ENCODE measurements around the gene SLC22A3. TPM values are rescaled to one million over a fixed set of nuclear protein-coding genes. Genes with fewer than 3 reads are reported as not detected.

SLC22A3 gene
- total and polyA plus RNA-seq, 4 donors: 9.5 to 65.0 (median 33.3) TPM

GRCh38 chr6:160437775-160438174 lies 89.6 kb downstream of the SLC22A3 start:
- DNase-seq: no peak
- ATAC-seq (ENCODE audit: insufficient read depth, low FRiP score): no peak
- no peak overlapping the region for H3K9ac ChIP-seq (ENCODE audit: insufficient read depth in 1 of 2, low read length in 2 of 2)
- H3K27ac ChIP-seq (ENCODE audit: low read depth in 1 of 2, low read length in 1 of 2): no peak overlapping the region
- WGBS, 2 donors: 83 to 91% methylated on average over 4 of the region's 4 CpGs
- no peak for TF ChIP-seq CTCF (IDR thresholded peaks at IDR 0.05; ENCODE audit: control extremely low read depth, extremely low read depth)
- peaks cover 0 to 2% (median 0%) of the 10 kb centered on the region in 4 donors for H3K36me3 ChIP-seq (ENCODE audit: control insufficient read depth in 4 of 4, insufficient read depth in 4 of 4, low read length in 4 of 4)
- H3K4me1 ChIP-seq (ENCODE audit: control insufficient read depth in 5 of 5, insufficient read depth in 5 of 5, low read length in 5 of 5): no peaks in the 10 kb centered on the region
- no peak overlapping the region for H3K4me3 ChIP-seq
- no peaks in the 10 kb centered on the region for H3K9me3 ChIP-seq (ENCODE audit: control insufficient read depth in 4 of 4, insufficient read depth in 3 of 4, low read length in 3 of 4)
- H3K27me3 ChIP-seq (ENCODE audit: control insufficient read depth in 3 of 3, insufficient read depth in 3 of 3, low read length in 2 of 3): peaks cover 0 to 7% (median 3%) of the 10 kb centered on the region in 3 donors

GRCh38 chr6:160438481-160438880 lies 90.3 kb downstream of the SLC22A3 start:
- 74 to 76% methylated on average over 4 of the region's 4 CpGs for WGBS, 2 donors
- Histone ChIP-seq H3K27me3 (ENCODE audit: control insufficient read depth in 3 of 3, insufficient read depth in 3 of 3, low read length in 2 of 3) (peaks cover 0 to 7% (median 3%) of the 10 kb centered on the region in 3 donors), H3K27ac (ENCODE audit: low read depth in 1 of 2, low read length in 1 of 2) (no peak overlapping the region), H3K36me3 (ENCODE audit: control insufficient read depth in 4 of 4, insufficient read depth in 4 of 4, low read length in 4 of 4) (peaks cover 0 to 2% (median 0%) of the 10 kb centered on the region in 4 donors), H3K4me3 (no peak overlapping the region), H3K9ac (ENCODE audit: insufficient read depth in 1 of 2, low read length in 2 of 2) (no peak overlapping the region), H3K9me3 (ENCODE audit: control insufficient read depth in 4 of 4, insufficient read depth in 3 of 4, low read length in 3 of 4) (no peaks in the 10 kb centered on the region), H3K4me1 (ENCODE audit: control insufficient read depth in 5 of 5, insufficient read depth in 5 of 5, low read length in 5 of 5) (no peaks in the 10 kb centered on the region)
- TF ChIP-seq CTCF (IDR thresholded peaks at IDR 0.05; ENCODE audit: control extremely low read depth, extremely low read depth): no peak
- ATAC-seq (ENCODE audit: insufficient read depth, low FRiP score) (no peak), DNase-seq (no peak)

GRCh38 chr6:160439751-160440150 lies 91.6 kb downstream of the SLC22A3 start:
- H3K36me3 ChIP-seq (ENCODE audit: control insufficient read depth in 4 of 4, insufficient read depth in 4 of 4, low read length in 4 of 4): peaks cover 0 to 2% (median 0%) of the 10 kb centered on the region in 4 donors
- H3K4me3 ChIP-seq: no peak overlapping the region
- H3K27me3 ChIP-seq (ENCODE audit: control insufficient read depth in 3 of 3, insufficient read depth in 3 of 3, low read length in 2 of 3): peaks cover 0 to 7% (median 3%) of the 10 kb centered on the region in 3 donors
- no peak for ATAC-seq (ENCODE audit: insufficient read depth, low FRiP score)
- H3K4me1 ChIP-seq (ENCODE audit: control insufficient read depth in 5 of 5, insufficient read depth in 5 of 5, low read length in 5 of 5): no peaks in the 10 kb centered on the region
- H3K9me3 ChIP-seq (ENCODE audit: control insufficient read depth in 4 of 4, insufficient read depth in 3 of 4, low read length in 3 of 4): no peaks in the 10 kb centered on the region
- H3K9ac ChIP-seq (ENCODE audit: insufficient read depth in 1 of 2, low read length in 2 of 2): no peak overlapping the region
- H3K27ac ChIP-seq (ENCODE audit: low read depth in 1 of 2, low read length in 1 of 2): no peak overlapping the region
- DNase-seq: no peak
- WGBS, 2 donors: 63 to 65% methylated on average over 5 of the region's 5 CpGs
- TF ChIP-seq CTCF (IDR thresholded peaks at IDR 0.05; ENCODE audit: control extremely low read depth, extremely low read depth): no peak

GRCh38 chr6:160442151-160442550 lies 94.0 kb downstream of the SLC22A3 start:
- H3K36me3 ChIP-seq (ENCODE audit: control insufficient read depth in 4 of 4, insufficient read depth in 4 of 4, low read length in 4 of 4): peaks cover 0 to 2% (median 0%) of the 10 kb centered on the region in 4 donors
- H3K27me3 ChIP-seq (ENCODE audit: control insufficient read depth in 3 of 3, insufficient read depth in 3 of 3, low read length in 2 of 3): peaks cover 0 to 7% (median 3%) of the 10 kb centered on the region in 3 donors
- DNase-seq: no peak
- no peak overlapping the region for H3K27ac ChIP-seq (ENCODE audit: low read depth in 1 of 2, low read length in 1 of 2)
- ATAC-seq (ENCODE audit: insufficient read depth, low FRiP score): no peak
- no peaks in the 10 kb centered on the region for H3K9me3 ChIP-seq (ENCODE audit: control insufficient read depth in 4 of 4, insufficient read depth in 3 of 4, low read length in 3 of 4)
- 84 to 87% methylated on average over 5 of the region's 5 CpGs for WGBS, 2 donors
- H3K4me3 ChIP-seq: no peak overlapping the region
- TF ChIP-seq CTCF (IDR thresholded peaks at IDR 0.05; ENCODE audit: control extremely low read depth, extremely low read depth): no peak
- H3K4me1 ChIP-seq (ENCODE audit: control insufficient read depth in 5 of 5, insufficient read depth in 5 of 5, low read length in 5 of 5): peaks cover 0 to 3% (median 0%) of the 10 kb centered on the region in 5 donors
- H3K9ac ChIP-seq (ENCODE audit: insufficient read depth in 1 of 2, low read length in 2 of 2): no peak overlapping the region

Data from lung (tissue), 12 donors.